Vagina (tissue), 2 donors: Measurements from ENCODE around the gene KIR3DL3. TPM values are rescaled to one million over a fixed set of nuclear protein-coding genes. Genes with fewer than 3 reads are reported as not detected.
"Not testable (repeated sequence)": the region's sequence is repeated elsewhere in the genome, so short reads cannot be mapped to it uniquely, and the experiment has no call there.

Experiments used
- DNase-seq, 2 donors: peaks; one replicate each; pipeline ENCODE4 v3.0.0-alpha.2; 2017; ENCODE audit errors: extremely low spot score in 2 of 2
- H3K27ac ChIP-seq: fragments of 200-600 bp; sonication (generic); one replicate; pipeline ENCODE4 v1.5.1; 2019
- H3K27me3 ChIP-seq: fragments of 200-600 bp; sonication (generic); one replicate; pipeline ENCODE4 v1.5.1; 2019
- H3K36me3 ChIP-seq, 2 donors: fragments of 200-600 bp; sonication (generic); one replicate each; pipeline ENCODE4 v1.5.1; 2017 to 2019
- H3K4me1 ChIP-seq: fragments of 200-600 bp; sonication (generic); one replicate; pipeline ENCODE4 v1.5.1; 2019
- H3K4me3 ChIP-seq, 2 donors: fragments of 200-600 bp; sonication (generic); 1 replicate in 1 of 2; 2 replicates in 1 of 2; pipeline ENCODE4 v1.5.1; 2016 to 2019
- H3K9me3 ChIP-seq: fragments of 200-600 bp; sonication (generic); one replicate; pipeline ENCODE4 v1.5.1; 2019
- POLR2A ChIP-seq, 2 donors: fragments of 450-650 bp; IDR thresholded peaks; one replicate each; pipeline ENCODE4 v1.6.1; 2017; ENCODE audit warnings: antibody characterized with exemption in 2 of 2, mild to moderate bottlenecking in 2 of 2, moderate library complexity in 2 of 2
- POLR2AphosphoS5 ChIP-seq, 2 donors: sonication (generic); formaldehyde crosslinking; IDR thresholded peaks; one replicate each; pipeline ENCODE4 v1.9.0; 2017; ENCODE audit warnings: antibody characterized with exemption in 2 of 2, mild to moderate bottlenecking in 2 of 2, low read depth in 1 of 2; ENCODE audit not compliant: insufficient read depth in 1 of 2
- intact Hi-C: fragments of 100-400 bp; cut with DNase I; formaldehyde crosslinking; loops from one replicate; pipeline ENCODE4 v1.15.1; 2023
- total RNA-seq: library from RNA; depleted of rRNA; stranded (reverse); fragments of >200 nt; gene quantifications from one replicate; pipeline ENCODE4 v1.2.3, GENCODE V29; 2016
- TF ChIP-seq, protein P1 (sequence below), 3 experiments: fragments of 450-650 bp in 2 of 3; fragments of 200-600 bp in 1 of 3; sonication (generic) in 1 of 3; IDR thresholded peaks; one replicate each; pipeline ENCODE4 v1.5.1; 2017 to 2019; ENCODE audit warnings: antibody characterized with exemption in 3 of 3, mild to moderate bottlenecking in 2 of 3, moderate library complexity in 2 of 3

Gene KIR3DL3
- total RNA-seq = not detected

DNA sequence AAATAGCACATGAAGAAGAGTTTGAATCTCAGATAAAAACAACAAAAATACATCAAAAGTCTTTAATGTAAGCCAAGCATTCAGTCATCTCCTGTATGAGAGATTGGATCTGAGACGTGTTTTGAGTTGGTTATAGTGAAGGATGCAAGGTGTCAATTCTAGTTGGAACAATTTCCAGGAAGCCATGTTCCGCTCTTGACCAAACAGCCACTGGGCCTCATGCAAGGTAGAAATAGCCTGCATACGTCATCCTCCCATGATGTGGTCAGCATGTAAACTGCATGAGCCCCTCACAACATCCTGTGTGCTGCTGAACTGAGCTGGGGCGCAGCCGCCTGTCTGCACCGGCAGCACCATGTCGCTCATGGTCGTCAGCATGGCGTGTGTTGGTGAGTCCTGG, at the start of gene KIR3DL3:
KIR3DL3 (plus strand) TSS at position 301 of the 400 bp plus-strand sequence; CDS start at position 356, 55 bp downstream.
- H3K4me3 ChIP-seq = no peak within 1 kb of the TSS
- no peaks in the 10 kb centered on the region for H3K27me3 ChIP-seq
- TF ChIP-seq, protein P1, sequence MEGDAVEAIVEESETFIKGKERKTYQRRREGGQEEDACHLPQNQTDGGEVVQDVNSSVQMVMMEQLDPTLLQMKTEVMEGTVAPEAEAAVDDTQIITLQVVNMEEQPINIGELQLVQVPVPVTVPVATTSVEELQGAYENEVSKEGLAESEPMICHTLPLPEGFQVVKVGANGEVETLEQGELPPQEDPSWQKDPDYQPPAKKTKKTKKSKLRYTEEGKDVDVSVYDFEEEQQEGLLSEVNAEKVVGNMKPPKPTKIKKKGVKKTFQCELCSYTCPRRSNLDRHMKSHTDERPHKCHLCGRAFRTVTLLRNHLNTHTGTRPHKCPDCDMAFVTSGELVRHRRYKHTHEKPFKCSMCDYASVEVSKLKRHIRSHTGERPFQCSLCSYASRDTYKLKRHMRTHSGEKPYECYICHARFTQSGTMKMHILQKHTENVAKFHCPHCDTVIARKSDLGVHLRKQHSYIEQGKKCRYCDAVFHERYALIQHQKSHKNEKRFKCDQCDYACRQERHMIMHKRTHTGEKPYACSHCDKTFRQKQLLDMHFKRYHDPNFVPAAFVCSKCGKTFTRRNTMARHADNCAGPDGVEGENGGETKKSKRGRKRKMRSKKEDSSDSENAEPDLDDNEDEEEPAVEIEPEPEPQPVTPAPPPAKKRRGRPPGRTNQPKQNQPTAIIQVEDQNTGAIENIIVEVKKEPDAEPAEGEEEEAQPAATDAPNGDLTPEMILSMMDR (IDR thresholded peaks at IDR 0.05) = no peak
- TF ChIP-seq POLR2AphosphoS5 (IDR thresholded peaks at IDR 0.05; ENCODE audit: insufficient read depth in 1 of 2, low read depth in 1 of 2) (no peak), POLR2A (IDR thresholded peaks at IDR 0.05) (no peak)

GRCh38 chr19:54676210-54676834, 47.9 kb upstream of the KIR3DL3 start:
- not testable (repeated sequence) for H3K4me3 ChIP-seq
- TF ChIP-seq, protein P1 (IDR thresholded peaks at IDR 0.05) = peak; percentile 43 to 61 (median 57)

More for the DNA sequence above, at the start of gene KIR3DL3:
- Histone ChIP-seq H3K36me3 (no peaks in the 10 kb centered on the region), H3K27ac (no peak within 1 kb of the TSS), H3K4me1 (no peaks in the 10 kb centered on the region), H3K9me3 (no peaks in the 10 kb centered on the region)
- DNase-seq = peak in 1 of 2 donors; percentile 13
- intact Hi-C loops = no loop called here

GRCh38 chr19:54677217-54677616, 47.0 kb upstream of the KIR3DL3 start:
- Histone ChIP-seq H3K4me3 (no peak overlapping the region), H3K36me3 (no peaks in the 10 kb centered on the region), H3K9me3 (no peaks in the 10 kb centered on the region), H3K4me1 (no peaks in the 10 kb centered on the region), H3K27ac (no peak overlapping the region), H3K27me3 (no peaks in the 10 kb centered on the region)
- no peak for TF ChIP-seq POLR2A (IDR thresholded peaks at IDR 0.05)
- no peak for TF ChIP-seq POLR2AphosphoS5 (IDR thresholded peaks at IDR 0.05; ENCODE audit: insufficient read depth in 1 of 2, low read depth in 1 of 2)
- TF ChIP-seq, protein P1 (IDR thresholded peaks at IDR 0.05) = no peak
- intact Hi-C loops = no loop called here
- no peak for DNase-seq

More at GRCh38 chr19:54676210-54676834, 47.9 kb upstream of the KIR3DL3 start:
- H3K36me3 ChIP-seq, H3K27me3 ChIP-seq, intact Hi-C loops, H3K9me3 ChIP-seq, H3K27ac ChIP-seq, DNase-seq, H3K4me1 ChIP-seq: not testable (repeated sequence)

GRCh38 chr19:54681596-54681995, 42.6 kb upstream of the KIR3DL3 start:
- H3K36me3 ChIP-seq, intact Hi-C loops, DNase-seq, H3K4me3 ChIP-seq, H3K27me3 ChIP-seq, H3K4me1 ChIP-seq, H3K27ac ChIP-seq, H3K9me3 ChIP-seq: not testable (repeated sequence)

DNA sequence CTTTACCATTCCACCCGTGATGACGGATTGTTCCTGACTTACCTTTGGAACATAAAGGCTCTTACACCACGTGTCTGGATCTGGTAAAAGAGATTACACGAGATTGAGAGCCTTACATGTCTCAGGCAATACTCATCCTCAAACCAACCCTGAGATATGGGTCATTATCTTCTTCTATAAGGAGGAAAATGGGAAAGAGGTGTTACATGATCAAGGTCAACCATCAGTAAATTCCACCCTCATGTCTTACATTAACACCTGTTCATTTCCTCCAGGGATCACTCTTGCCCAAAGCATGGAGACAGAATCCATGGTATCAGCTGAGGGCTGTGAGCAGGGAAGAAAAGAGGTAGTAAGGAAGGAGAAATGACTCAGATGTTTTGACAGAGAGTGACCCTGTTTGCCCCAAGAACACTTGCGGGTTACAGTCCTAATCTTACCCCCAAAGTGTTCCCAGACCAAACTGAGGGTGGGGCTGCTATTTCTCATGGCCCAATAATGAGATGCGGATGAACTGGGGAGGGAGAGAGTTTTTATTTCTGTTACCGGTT, 41.9 kb upstream of the KIR3DL3 start:
- Histone ChIP-seq H3K4me1 (no peaks in the 10 kb centered on the region), H3K27me3 (no peaks in the 10 kb centered on the region), H3K27ac (no peak overlapping the region), H3K36me3 (no peaks in the 10 kb centered on the region), H3K9me3 (no peaks in the 10 kb centered on the region), H3K4me3 (no peak overlapping the region)
- intact Hi-C loops = no loop called here
- TF ChIP-seq POLR2A (IDR thresholded peaks at IDR 0.05) (no peak), POLR2AphosphoS5 (IDR thresholded peaks at IDR 0.05; ENCODE audit: insufficient read depth in 1 of 2, low read depth in 1 of 2) (no peak)
- TF ChIP-seq, protein P1 (IDR thresholded peaks at IDR 0.05) = no peak
- no peak for DNase-seq
